Transverse colon (tissue), 3 donors: ENCODE data around the gene CHST13.

Experiments
- POLR2A ChIP-seq: fragments of 450-650 bp; IDR thresholded peaks from one replicate; pipeline ENCODE4 v1.6.1; 2016; ENCODE audit warnings: antibody characterized with exemption, mild to moderate bottlenecking, moderate library complexity
- TF ChIP-seq, protein P1 (sequence below), 5 experiments: fragments of 200-600 bp in 3 of 5; fragments of 450-650 bp in 2 of 5; sonication (generic) in 3 of 5; IDR thresholded peaks; 1 replicate in 2 of 5; 2 replicates in 3 of 5; pipeline ENCODE4 v1.5.1; 2016 to 2017; ENCODE audit warnings: antibody characterized with exemption in 5 of 5, inconsistent platforms in 3 of 5, mild to moderate bottlenecking in 2 of 5, moderate library complexity in 1 of 5

DNA sequence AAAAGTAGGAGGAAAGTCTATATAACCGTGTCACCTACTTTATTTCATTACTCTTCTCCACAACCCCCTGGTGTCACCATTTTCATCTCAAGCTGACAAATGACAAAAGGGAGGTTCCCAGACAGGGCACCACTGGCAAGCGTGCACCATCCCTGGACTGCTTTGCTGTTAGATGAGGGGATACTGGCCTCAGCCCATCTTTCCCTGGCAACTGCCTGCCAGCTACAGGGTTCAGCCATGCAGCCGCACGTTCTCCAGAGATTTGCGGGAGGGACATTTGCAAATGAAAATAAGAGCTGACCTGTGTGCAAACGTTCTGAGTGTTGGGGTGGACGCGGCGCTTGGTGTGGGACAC lies 7.0 kb upstream of the CHST13 start:
- TF ChIP-seq, protein P1, sequence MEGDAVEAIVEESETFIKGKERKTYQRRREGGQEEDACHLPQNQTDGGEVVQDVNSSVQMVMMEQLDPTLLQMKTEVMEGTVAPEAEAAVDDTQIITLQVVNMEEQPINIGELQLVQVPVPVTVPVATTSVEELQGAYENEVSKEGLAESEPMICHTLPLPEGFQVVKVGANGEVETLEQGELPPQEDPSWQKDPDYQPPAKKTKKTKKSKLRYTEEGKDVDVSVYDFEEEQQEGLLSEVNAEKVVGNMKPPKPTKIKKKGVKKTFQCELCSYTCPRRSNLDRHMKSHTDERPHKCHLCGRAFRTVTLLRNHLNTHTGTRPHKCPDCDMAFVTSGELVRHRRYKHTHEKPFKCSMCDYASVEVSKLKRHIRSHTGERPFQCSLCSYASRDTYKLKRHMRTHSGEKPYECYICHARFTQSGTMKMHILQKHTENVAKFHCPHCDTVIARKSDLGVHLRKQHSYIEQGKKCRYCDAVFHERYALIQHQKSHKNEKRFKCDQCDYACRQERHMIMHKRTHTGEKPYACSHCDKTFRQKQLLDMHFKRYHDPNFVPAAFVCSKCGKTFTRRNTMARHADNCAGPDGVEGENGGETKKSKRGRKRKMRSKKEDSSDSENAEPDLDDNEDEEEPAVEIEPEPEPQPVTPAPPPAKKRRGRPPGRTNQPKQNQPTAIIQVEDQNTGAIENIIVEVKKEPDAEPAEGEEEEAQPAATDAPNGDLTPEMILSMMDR (IDR thresholded peaks at IDR 0.05), result no peak
- no peak for TF ChIP-seq POLR2A
